ENCODE data around the gene C19orf44. TPM values are rescaled to one million over a fixed set of nuclear protein-coding genes. Genes with fewer than 3 reads are reported as not detected.

C19orf44 gene
- total and polyA plus RNA-seq, 9 donors: 6.3 to 12.2 (median 9.4) TPM

GRCh38 chr19:16452325-16452724 is 43.9 kb upstream of the C19orf44 start:
- intact Hi-C loops (cut with DNase I): no loop called here
- H3K4me1 ChIP-seq (ENCODE audit: insufficient read depth): peaks cover 9% of the 10 kb centered on the region
- 81 to 86% (median 86%) methylated on average over 8 of the region's 8 CpGs for WGBS, 3 donors

GRCh38 chr19:16454351-16454918 is 41.8 kb upstream of the C19orf44 start:
- no peak overlapping the region for H3K4me3 ChIP-seq
- H3K27me3 ChIP-seq: no peaks in the 10 kb centered on the region
- no peaks in the 10 kb centered on the region for H3K36me3 ChIP-seq
- H3K9me3 ChIP-seq: no peaks in the 10 kb centered on the region
- peaks cover 19% of the 10 kb centered on the region for H3K4me1 ChIP-seq (ENCODE audit: insufficient read depth)
- no peak overlapping the region for H3K27ac ChIP-seq
- no peak for TF ChIP-seq POLR2A (IDR thresholded peaks at IDR 0.05)
- no peak for TF ChIP-seq EP300 (IDR thresholded peaks at IDR 0.05)
- TF ChIP-seq, protein P1, sequence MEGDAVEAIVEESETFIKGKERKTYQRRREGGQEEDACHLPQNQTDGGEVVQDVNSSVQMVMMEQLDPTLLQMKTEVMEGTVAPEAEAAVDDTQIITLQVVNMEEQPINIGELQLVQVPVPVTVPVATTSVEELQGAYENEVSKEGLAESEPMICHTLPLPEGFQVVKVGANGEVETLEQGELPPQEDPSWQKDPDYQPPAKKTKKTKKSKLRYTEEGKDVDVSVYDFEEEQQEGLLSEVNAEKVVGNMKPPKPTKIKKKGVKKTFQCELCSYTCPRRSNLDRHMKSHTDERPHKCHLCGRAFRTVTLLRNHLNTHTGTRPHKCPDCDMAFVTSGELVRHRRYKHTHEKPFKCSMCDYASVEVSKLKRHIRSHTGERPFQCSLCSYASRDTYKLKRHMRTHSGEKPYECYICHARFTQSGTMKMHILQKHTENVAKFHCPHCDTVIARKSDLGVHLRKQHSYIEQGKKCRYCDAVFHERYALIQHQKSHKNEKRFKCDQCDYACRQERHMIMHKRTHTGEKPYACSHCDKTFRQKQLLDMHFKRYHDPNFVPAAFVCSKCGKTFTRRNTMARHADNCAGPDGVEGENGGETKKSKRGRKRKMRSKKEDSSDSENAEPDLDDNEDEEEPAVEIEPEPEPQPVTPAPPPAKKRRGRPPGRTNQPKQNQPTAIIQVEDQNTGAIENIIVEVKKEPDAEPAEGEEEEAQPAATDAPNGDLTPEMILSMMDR (IDR thresholded peaks at IDR 0.05): no peak
- DNase-seq: no peak
- WGBS, 3 donors: 48 to 56% (median 51%) methylated on average over 10 of the region's 10 CpGs
- intact Hi-C loops (cut with DNase I): no loop called here

More at GRCh38 chr19:16452325-16452724, 43.9 kb upstream of the C19orf44 start:
- no peaks in the 10 kb centered on the region for H3K9me3 ChIP-seq
- TF ChIP-seq, protein P1 (IDR thresholded peaks at IDR 0.05): no peak
- TF ChIP-seq EP300 (IDR thresholded peaks at IDR 0.05): no peak
- no peak for TF ChIP-seq POLR2A (IDR thresholded peaks at IDR 0.05)
- no peaks in the 10 kb centered on the region for H3K36me3 ChIP-seq
- no peak overlapping the region for H3K27ac ChIP-seq
- H3K27me3 ChIP-seq: no peaks in the 10 kb centered on the region
- H3K4me3 ChIP-seq: no peak overlapping the region
- DNase-seq: no peak

- WGBS, 3 donors: 83 to 93% (median 90%) methylated on average over 5 of the region's 5 CpGs
- no peak overlapping the region for H3K27ac ChIP-seq
- no peaks in the 10 kb centered on the region for H3K27me3 ChIP-seq
- peaks cover 19% of the 10 kb centered on the region for H3K4me1 ChIP-seq (ENCODE audit: insufficient read depth)
- no peak for DNase-seq
- no peaks in the 10 kb centered on the region for H3K9me3 ChIP-seq
- intact Hi-C loops (cut with DNase I): no loop called here
- H3K4me3 ChIP-seq: no peak overlapping the region
- no peaks in the 10 kb centered on the region for H3K36me3 ChIP-seq
- no peak for TF ChIP-seq EP300 (IDR thresholded peaks at IDR 0.05)
- TF ChIP-seq POLR2A (IDR thresholded peaks at IDR 0.05): no peak
- TF ChIP-seq, protein P1 (IDR thresholded peaks at IDR 0.05): no peak
These were observed 40.7 kb upstream of the C19orf44 start for GRCh38 chr19:16455489-16455888.

DNA sequence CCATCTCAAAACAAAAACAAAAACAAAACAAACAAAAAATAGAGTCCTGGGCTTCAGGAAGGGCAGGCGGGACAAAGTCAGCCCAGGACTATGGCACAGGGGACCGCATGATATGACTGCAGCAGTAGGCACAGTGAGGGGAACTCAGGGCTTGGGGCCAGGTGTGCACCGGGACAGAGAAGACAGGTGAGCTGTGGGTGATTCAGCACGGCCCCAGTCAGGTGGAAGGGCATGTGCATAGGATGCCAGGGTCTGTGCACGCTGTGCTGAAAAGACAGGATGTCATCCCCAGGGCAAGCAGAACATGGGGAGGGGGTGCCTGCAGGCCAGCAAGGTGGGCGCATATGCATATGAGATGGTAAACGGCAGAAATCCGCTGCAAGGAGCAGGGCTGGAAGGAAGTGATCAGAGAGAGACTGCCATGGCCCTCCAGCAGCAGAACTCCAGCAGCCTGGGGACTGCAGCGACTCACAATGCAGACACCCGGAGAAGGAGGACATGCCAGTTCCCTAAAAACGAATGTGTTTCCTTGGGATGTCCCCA is 39.5 kb upstream of the C19orf44 start:
- Histone ChIP-seq H3K27ac (peak overlapping the region in 1 of 2 donors; percentile 71), H3K4me1 (ENCODE audit: insufficient read depth) (peaks cover 19% of the 10 kb centered on the region), H3K9me3 (no peaks in the 10 kb centered on the region), H3K4me3 (no peak overlapping the region), H3K36me3 (no peaks in the 10 kb centered on the region), H3K27me3 (no peaks in the 10 kb centered on the region)
- no peak for DNase-seq
- WGBS, 3 donors: 63 to 67% (median 65%) methylated on average over 11 of the region's 11 CpGs
- TF ChIP-seq, protein P1 (IDR thresholded peaks at IDR 0.05): no peak
- TF ChIP-seq EP300 (IDR thresholded peaks at IDR 0.05) (no peak), POLR2A (IDR thresholded peaks at IDR 0.05) (no peak)
- intact Hi-C loops (cut with DNase I): no loop called here

All from ovary (tissue), 9 donors.